HL-60 (cell line): ENCODE results near the gene SMAD1.

ENCODE experiments used
- CTCF ChIP-seq: IDR thresholded peaks from one replicate; pipeline ENCODE4 v1.5.1; 2011; ENCODE audit warnings: low read length, control low read depth, inconsistent platforms; ENCODE audit not compliant: insufficient read depth
- GABPA ChIP-seq: IDR thresholded peaks from 2 replicates; pipeline ENCODE4 v1.6.1; 2012; ENCODE audit warnings: low read depth
- POLR2AphosphoS5 ChIP-seq: IDR thresholded peaks from 2 replicates; pipeline ENCODE4 v1.6.1; 2012; ENCODE audit warnings: low read depth
- SPI1 ChIP-seq: IDR thresholded peaks from 2 replicates; pipeline ENCODE4 v1.6.1; 2012; ENCODE audit warnings: low read depth, mild to moderate bottlenecking, borderline replicate concordance

- TF ChIP-seq CTCF (no peak), GABPA (no peak), SPI1 (no peak), POLR2AphosphoS5 (no peak)
These were observed 13.1 kb downstream of the SMAD1 start for GRCh38 chr4:145494666-145495270.
